H9 (cell line): ENCODE measurements around the gene SV2C. TPM values are rescaled to one million over a fixed set of nuclear protein-coding genes. Genes with fewer than 3 reads are reported as not detected.

Source experiments
- DNase-seq: peaks from one replicate; pipeline ENCODE4 v3.0.0-alpha.2; 2017
- H2AFZ ChIP-seq: one replicate; pipeline ENCODE4 v1.6.1; 2013; ENCODE audit warnings: mild to moderate bottlenecking, low read length, control low read depth, moderate library complexity
- H2AK5ac ChIP-seq: 2 replicates; pipeline ENCODE4 v1.6.1; 2013; ENCODE audit warnings: low read length, control low read depth, mixed read lengths; ENCODE audit not compliant: insufficient read length
- H2BK120ac ChIP-seq: one replicate; pipeline ENCODE4 v1.6.1; 2013; ENCODE audit warnings: low read depth, mild to moderate bottlenecking, low read length, control low read depth, inconsistent platforms; ENCODE audit not compliant: poor library complexity, severe bottlenecking
- H2BK12ac ChIP-seq: 2 replicates; pipeline ENCODE4 v1.6.1; 2013; ENCODE audit warnings: low read length, control low read depth, mixed read lengths, low read depth; ENCODE audit not compliant: insufficient read length
- H2BK15ac ChIP-seq: 2 replicates; pipeline ENCODE4 v1.6.1; 2013; ENCODE audit warnings: low read depth, low read length, control low read depth
- H2BK20ac ChIP-seq: one replicate; pipeline ENCODE4 v1.6.1; 2013; ENCODE audit warnings: low read depth, mild to moderate bottlenecking, low read length, control low read depth, inconsistent platforms; ENCODE audit not compliant: poor library complexity, severe bottlenecking
- H2BK5ac ChIP-seq: 2 replicates; pipeline ENCODE4 v1.6.1; 2013; ENCODE audit warnings: low read length, control low read depth, mixed read lengths; ENCODE audit not compliant: insufficient read length
- H3K14ac ChIP-seq: 2 replicates; pipeline ENCODE4 v1.6.1; 2013; ENCODE audit warnings: low read length, control low read depth; ENCODE audit not compliant: insufficient read depth
- H3K18ac ChIP-seq: 2 replicates; pipeline ENCODE4 v1.6.1; 2013; ENCODE audit warnings: low read depth, mild to moderate bottlenecking, mixed read lengths, low read length, control low read depth; ENCODE audit not compliant: insufficient read length
- H3K23ac ChIP-seq: 2 replicates; pipeline ENCODE4 v1.6.1; 2013; ENCODE audit warnings: low read length, control low read depth, mixed read lengths, low read depth; ENCODE audit not compliant: insufficient read length
- H3K23me2 ChIP-seq: 2 replicates; pipeline ENCODE4 v1.6.1; 2013; ENCODE audit warnings: low read depth, mild to moderate bottlenecking, mixed read lengths, low read length, control low read depth; ENCODE audit not compliant: insufficient read length, poor library complexity, severe bottlenecking
- H3K27ac ChIP-seq: 2 replicates; pipeline ENCODE4 v1.5.1; 2013; ENCODE audit warnings: low read length, control low read depth, mixed read lengths, low read depth; ENCODE audit not compliant: insufficient read length
- H3K27me3 ChIP-seq: 2 replicates; pipeline ENCODE4 v1.6.1; 2013; ENCODE audit warnings: low read length, control low read depth, inconsistent platforms; ENCODE audit not compliant: insufficient read depth
- H3K4ac ChIP-seq: 2 replicates; pipeline ENCODE4 v1.6.1; 2013; ENCODE audit warnings: low read depth, mild to moderate bottlenecking, control low read depth, inconsistent platforms, low read length, moderate library complexity
- H3K4me1 ChIP-seq: 2 replicates; pipeline ENCODE4 v1.6.1; 2013; ENCODE audit warnings: low read length, control low read depth, inconsistent platforms; ENCODE audit not compliant: insufficient read depth
- H3K4me2 ChIP-seq: 2 replicates; pipeline ENCODE4 v1.6.1; 2013; ENCODE audit warnings: low read length, control low read depth, mixed read lengths; ENCODE audit not compliant: insufficient read length, insufficient read depth
- H3K56ac ChIP-seq: 2 replicates; pipeline ENCODE4 v1.6.1; 2013; ENCODE audit warnings: low read depth, mild to moderate bottlenecking, mixed read lengths, low read length, control low read depth; ENCODE audit not compliant: insufficient read length
- H3K79me1 ChIP-seq: 2 replicates; pipeline ENCODE4 v1.6.1; 2013; ENCODE audit warnings: low read depth, mild to moderate bottlenecking, moderate library complexity, low read length, control low read depth, inconsistent platforms; ENCODE audit not compliant: insufficient read depth, poor library complexity, severe bottlenecking
- H3K79me2 ChIP-seq: 2 replicates; pipeline ENCODE4 v1.6.1; 2013; ENCODE audit warnings: low read length, control low read depth, inconsistent platforms; ENCODE audit not compliant: insufficient read depth
- H3K9ac ChIP-seq: 2 replicates; pipeline ENCODE4 v1.6.1; 2013; ENCODE audit warnings: low read length, control low read depth, mixed read lengths; ENCODE audit not compliant: insufficient read length; ENCODE audit errors: extremely low read depth
- H3K9me3 ChIP-seq: one replicate; pipeline ENCODE4 v1.6.1; 2013; ENCODE audit warnings: low read depth, low read length, inconsistent platforms; ENCODE audit not compliant: control insufficient read depth
- H3T11ph ChIP-seq: one replicate; pipeline ENCODE4 v1.6.1; 2013; ENCODE audit warnings: mild to moderate bottlenecking, low read length, control low read depth, inconsistent platforms
- H4K20me1 ChIP-seq: one replicate; pipeline ENCODE4 v1.6.1; 2013; ENCODE audit not compliant: control insufficient read depth, insufficient read length, insufficient read depth
- H4K5ac ChIP-seq: 2 replicates; pipeline ENCODE4 v1.6.1; 2013; ENCODE audit warnings: low read depth, mild to moderate bottlenecking, mixed read lengths, low read length, control low read depth; ENCODE audit not compliant: insufficient read length
- H4K8ac ChIP-seq: replicated peaks from 2 replicates; pipeline ENCODE4 v1.6.1; 2013; ENCODE audit warnings: low read length, control low read depth, mixed read lengths, low read depth; ENCODE audit not compliant: insufficient read length
- H4K91ac ChIP-seq: 2 replicates; pipeline ENCODE4 v1.6.1; 2013; ENCODE audit warnings: low read depth, mild to moderate bottlenecking, moderate library complexity, mixed read lengths, low read length, control low read depth; ENCODE audit not compliant: insufficient read length
- H3K27ac Mint-ChIP-seq, 3 experiments: 2 replicates in 2 of 3; 3 replicates in 1 of 3; pipeline ENCODE4 v1.8.0; 2020 to 2021; ENCODE audit warnings: mixed read lengths in 3 of 3, mild to moderate bottlenecking in 1 of 3, moderate library complexity in 1 of 3
- H3K27me3 Mint-ChIP-seq: 2 replicates; pipeline ENCODE4 v1.8.0; 2021; ENCODE audit warnings: low read depth, mild to moderate bottlenecking, moderate library complexity, mixed read lengths
- H3K36me3 Mint-ChIP-seq, 3 experiments: 2 replicates in 2 of 3; 3 replicates in 1 of 3; pipeline ENCODE4 v1.8.0; 2020 to 2021; ENCODE audit warnings: low read depth in 3 of 3, mixed read lengths in 3 of 3; ENCODE audit not compliant: insufficient read depth in 1 of 3
- H3K4me1 Mint-ChIP-seq, 2 experiments: 2 replicates each; pipeline ENCODE4 v1.8.0; 2020; ENCODE audit warnings: mixed read lengths in 2 of 2
- H3K4me3 Mint-ChIP-seq, 2 experiments: 2 replicates in 1 of 2; 3 replicates in 1 of 2; pipeline ENCODE4 v1.8.0; 2020 to 2021; ENCODE audit warnings: mild to moderate bottlenecking in 2 of 2, mixed read lengths in 2 of 2, moderate library complexity in 1 of 2
- H3K9me3 Mint-ChIP-seq, 2 experiments: 2 replicates in 1 of 2; 3 replicates in 1 of 2; pipeline ENCODE4 v1.8.0; 2020; ENCODE audit warnings: mild to moderate bottlenecking in 2 of 2, mixed read lengths in 2 of 2, moderate library complexity in 1 of 2
- WGBS: extraction: QIAGEN DNeasy Blood & Tissue Kit; methylation state at CpG from one replicate; pipeline ENCODE4 v1.1.7; 2013; ENCODE audit warnings: missing lambda C conversion rate, low lambda C conversion rate, mixed read lengths; ENCODE audit not compliant: insufficient read length; ENCODE audit errors: extremely low coverage; 5-methylcytosine and 5-hydroxymethylcytosine counted together
- total RNA-seq: library from RNA; stranded (reverse); gene quantifications from 2 replicates; pipeline ENCODE4 v1.2.1, GENCODE V29; 2021
- TF ChIP-seq, protein P1 (sequence below): fragments of 200-600 bp; sonication (generic); conservative IDR thresholded peaks from 3 replicates; pipeline ENCODE4 v1.8.0; 2021; ENCODE audit warnings: antibody characterized with exemption, mild to moderate bottlenecking

The SV2C gene
- total RNA-seq, 1 experiment from 2014 or later: 0.09 TPM

DNA sequence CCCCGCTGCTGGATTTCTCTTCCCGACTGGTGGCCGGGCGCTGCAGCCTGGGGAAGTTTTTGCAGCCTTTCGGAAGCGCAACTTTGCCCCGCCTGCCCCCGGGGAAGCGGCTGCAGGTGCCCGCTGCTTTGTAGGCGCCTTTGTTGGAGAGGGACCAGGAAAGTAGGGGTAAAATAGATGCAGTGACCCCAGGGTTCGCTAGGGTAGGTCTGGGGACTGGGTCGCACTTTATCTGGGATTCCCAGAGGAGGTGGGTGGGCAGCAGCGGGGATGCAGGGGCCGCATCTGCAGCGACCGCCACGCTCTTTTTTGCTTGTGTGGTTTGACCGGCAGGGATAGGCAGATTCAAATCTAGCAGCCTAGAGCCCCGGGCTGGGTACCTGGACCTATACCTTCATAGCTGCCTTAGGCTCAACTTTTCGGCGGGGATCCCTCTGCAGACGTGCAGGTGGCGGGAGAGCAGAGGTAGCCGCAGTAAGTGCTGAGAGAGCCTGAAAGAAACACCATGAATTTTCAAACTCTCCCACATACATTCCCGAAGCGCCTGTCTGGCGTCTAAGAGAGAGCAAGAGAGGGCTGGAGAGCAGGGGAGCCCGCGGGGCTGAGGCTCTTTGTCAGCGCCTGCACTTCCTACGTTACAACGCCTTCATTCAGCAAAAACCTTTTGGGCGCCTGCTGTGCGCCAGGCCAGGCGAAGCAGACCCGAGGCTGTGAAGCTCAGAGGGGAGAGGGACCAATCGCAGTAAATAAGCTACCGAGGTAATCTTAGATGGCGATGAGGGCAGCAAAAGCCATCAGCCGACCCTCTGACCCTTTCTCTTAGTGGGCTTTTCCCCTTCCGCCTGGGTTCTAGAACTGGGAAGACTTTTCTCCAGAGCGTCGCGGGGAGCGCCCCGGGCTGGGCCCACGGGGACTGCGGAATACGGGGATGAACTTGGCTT is 642 bp downstream of the SV2C start:
- no peaks in the 10 kb centered on the region for H3K9me3 ChIP-seq
- H3K4me2 ChIP-seq: peak overlapping the region; percentile 98
- no peak overlapping the region for H4K5ac ChIP-seq
- H2AFZ ChIP-seq: no peak overlapping the region
- no peak overlapping the region for H3K18ac ChIP-seq
- H2BK12ac ChIP-seq: no peak overlapping the region
- H3K4me1 ChIP-seq: no peaks in the 10 kb centered on the region
- H3T11ph ChIP-seq: no peak overlapping the region
- no peak overlapping the region for H3K23ac ChIP-seq
- H3K9ac ChIP-seq: no peak overlapping the region
- H3K23me2 ChIP-seq: peaks cover 23% of the 10 kb centered on the region
- no peak overlapping the region for H2BK20ac ChIP-seq
- H2AK5ac ChIP-seq: no peak overlapping the region
- no CpG with 5 or more reads among the region's 50 CpGs for WGBS
- H3K56ac ChIP-seq: no peak overlapping the region
- peaks cover 50% of the 10 kb centered on the region for H3K27me3 ChIP-seq
- H3K27ac ChIP-seq: no peak overlapping the region
- H2BK15ac ChIP-seq: no peak overlapping the region
- Mint-ChIP-seq H3K4me1 (peaks cover 23 to 38% of the 10 kb centered on the region in 2 experiments), H3K4me3 (peak overlapping the region; percentile 71 to 91), H3K36me3 (no peaks in the 10 kb centered on the region), H3K9me3 (no peaks in the 10 kb centered on the region), H3K27ac (no peak overlapping the region), H3K27me3 (peaks cover 90% of the 10 kb centered on the region)
- H2BK5ac ChIP-seq: no peak overlapping the region
- H4K91ac ChIP-seq: no peak overlapping the region
- DNase-seq: peak; percentile 75
- H4K8ac ChIP-seq: no peak overlapping the region
- no peak overlapping the region for H3K14ac ChIP-seq
- no peak overlapping the region for H3K4ac ChIP-seq
- H3K79me1 ChIP-seq: no peaks in the 10 kb centered on the region
- TF ChIP-seq, protein P1, sequence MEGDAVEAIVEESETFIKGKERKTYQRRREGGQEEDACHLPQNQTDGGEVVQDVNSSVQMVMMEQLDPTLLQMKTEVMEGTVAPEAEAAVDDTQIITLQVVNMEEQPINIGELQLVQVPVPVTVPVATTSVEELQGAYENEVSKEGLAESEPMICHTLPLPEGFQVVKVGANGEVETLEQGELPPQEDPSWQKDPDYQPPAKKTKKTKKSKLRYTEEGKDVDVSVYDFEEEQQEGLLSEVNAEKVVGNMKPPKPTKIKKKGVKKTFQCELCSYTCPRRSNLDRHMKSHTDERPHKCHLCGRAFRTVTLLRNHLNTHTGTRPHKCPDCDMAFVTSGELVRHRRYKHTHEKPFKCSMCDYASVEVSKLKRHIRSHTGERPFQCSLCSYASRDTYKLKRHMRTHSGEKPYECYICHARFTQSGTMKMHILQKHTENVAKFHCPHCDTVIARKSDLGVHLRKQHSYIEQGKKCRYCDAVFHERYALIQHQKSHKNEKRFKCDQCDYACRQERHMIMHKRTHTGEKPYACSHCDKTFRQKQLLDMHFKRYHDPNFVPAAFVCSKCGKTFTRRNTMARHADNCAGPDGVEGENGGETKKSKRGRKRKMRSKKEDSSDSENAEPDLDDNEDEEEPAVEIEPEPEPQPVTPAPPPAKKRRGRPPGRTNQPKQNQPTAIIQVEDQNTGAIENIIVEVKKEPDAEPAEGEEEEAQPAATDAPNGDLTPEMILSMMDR: no peak
- H3K79me2 ChIP-seq: no peaks in the 10 kb centered on the region
- no peaks in the 10 kb centered on the region for H4K20me1 ChIP-seq
- H2BK120ac ChIP-seq: no peak overlapping the region
